Mucosa of gallbladder (tissue), 1 donor: ENCODE data around the gene FBXO42. TPM values are rescaled to one million over a fixed set of nuclear protein-coding genes. Genes with fewer than 3 reads are reported as not detected.

Experiments used
- DNase-seq: peaks from one replicate; pipeline ENCODE4 v3.0.0-alpha.2; 2020; ENCODE audit warnings: low spot score
- total RNA-seq: library from RNA; stranded (reverse); gene quantifications from one replicate; pipeline ENCODE4 v1.2.1, GENCODE V29; 2021
- donor health status: DM: no; HTN: no; CAD: no.

Gene FBXO42
- total RNA-seq: 20.8 TPM

GRCh38 chr1:16351994-16352841, at the start of gene FBXO42:
Gene FBXO42, minus strand, starts transcription at chr1:16352480. Its CDS starts 37,062 bp downstream, at chr1:16315418.
- peak; percentile 93 for DNase-seq

GRCh38 chr1:16398371-16398953, 46.2 kb upstream of the FBXO42 start:
- DNase-seq: no peak

GRCh38 chr1:16397120-16397519, 44.8 kb upstream of the FBXO42 start:
- DNase-seq: no peak

- no peak for DNase-seq
Observed at GRCh38 chr1:16396591-16396990, 44.3 kb upstream of the FBXO42 start.

DNA sequence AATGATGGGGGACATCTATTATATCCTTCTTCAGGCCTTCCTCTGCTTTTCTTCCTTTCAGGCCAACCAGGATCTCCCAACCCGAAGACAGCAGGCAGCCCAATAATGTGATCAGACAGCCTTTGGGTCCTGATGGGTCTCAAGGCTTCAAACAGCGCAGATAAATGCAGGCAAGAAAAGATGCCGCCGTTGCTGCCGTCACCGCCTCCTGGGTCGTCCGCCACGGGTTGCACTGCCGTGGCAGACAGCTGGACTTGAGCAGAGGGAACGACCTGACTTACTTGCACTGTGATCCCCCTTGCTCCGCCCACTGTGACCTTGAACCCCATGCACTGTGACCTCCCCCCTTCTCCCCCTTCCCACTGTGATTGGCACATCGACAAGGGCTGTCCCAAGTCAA, 42.7 kb upstream of the FBXO42 start:
- no peak for DNase-seq

DNA sequence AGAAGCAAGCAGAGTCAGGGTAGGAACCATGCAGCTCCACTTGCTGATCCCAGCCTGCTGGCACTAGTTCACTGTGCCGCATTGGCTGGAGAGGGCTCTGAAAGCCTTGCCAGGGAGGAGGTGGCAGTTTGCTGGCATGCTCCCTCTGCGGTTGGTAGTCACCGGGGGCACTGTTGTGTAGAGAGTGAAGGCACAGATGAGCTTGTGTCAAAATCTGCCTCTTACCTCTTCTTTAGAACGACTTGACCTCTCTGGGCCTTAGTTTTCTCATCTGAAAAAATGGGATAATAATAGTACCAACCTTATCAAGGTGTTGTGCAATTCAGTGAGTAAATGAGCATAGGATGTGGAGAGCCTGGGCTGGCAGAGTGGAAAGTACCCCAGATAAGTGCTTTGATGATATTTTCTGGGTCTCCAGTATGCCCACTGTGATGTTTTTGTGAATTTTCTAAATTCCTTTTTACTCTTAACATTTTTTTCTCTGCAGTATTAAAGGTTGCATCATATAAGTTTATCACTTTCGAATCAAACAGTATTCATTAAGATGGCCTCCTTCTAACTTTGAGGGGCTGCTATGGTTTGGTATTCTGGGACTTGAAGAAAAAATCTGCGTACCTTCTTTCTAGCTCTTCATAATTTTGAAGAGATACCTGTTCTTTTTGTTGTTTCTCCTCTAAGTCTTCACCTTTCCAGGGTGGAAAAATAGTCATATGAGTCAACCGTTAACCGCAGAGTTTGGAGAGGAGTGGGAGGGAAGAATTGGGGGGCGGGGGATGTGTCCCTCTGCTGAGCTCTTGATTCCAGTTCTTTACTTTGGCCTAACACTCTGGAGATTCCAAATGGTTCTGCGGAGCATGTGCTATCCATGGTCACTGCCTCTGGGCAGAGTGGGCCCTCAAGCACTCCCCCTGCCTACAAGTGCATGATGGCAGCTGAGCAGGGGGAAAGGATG, 41.6 kb upstream of the FBXO42 start:
- DNase-seq: no peak

- DNase-seq: no peak
Observed at GRCh38 chr1:16392740-16393569, 40.7 kb upstream of the FBXO42 start.

- DNase-seq: no peak
Observed at GRCh38 chr1:16391411-16391810, 39.1 kb upstream of the FBXO42 start.

DNA sequence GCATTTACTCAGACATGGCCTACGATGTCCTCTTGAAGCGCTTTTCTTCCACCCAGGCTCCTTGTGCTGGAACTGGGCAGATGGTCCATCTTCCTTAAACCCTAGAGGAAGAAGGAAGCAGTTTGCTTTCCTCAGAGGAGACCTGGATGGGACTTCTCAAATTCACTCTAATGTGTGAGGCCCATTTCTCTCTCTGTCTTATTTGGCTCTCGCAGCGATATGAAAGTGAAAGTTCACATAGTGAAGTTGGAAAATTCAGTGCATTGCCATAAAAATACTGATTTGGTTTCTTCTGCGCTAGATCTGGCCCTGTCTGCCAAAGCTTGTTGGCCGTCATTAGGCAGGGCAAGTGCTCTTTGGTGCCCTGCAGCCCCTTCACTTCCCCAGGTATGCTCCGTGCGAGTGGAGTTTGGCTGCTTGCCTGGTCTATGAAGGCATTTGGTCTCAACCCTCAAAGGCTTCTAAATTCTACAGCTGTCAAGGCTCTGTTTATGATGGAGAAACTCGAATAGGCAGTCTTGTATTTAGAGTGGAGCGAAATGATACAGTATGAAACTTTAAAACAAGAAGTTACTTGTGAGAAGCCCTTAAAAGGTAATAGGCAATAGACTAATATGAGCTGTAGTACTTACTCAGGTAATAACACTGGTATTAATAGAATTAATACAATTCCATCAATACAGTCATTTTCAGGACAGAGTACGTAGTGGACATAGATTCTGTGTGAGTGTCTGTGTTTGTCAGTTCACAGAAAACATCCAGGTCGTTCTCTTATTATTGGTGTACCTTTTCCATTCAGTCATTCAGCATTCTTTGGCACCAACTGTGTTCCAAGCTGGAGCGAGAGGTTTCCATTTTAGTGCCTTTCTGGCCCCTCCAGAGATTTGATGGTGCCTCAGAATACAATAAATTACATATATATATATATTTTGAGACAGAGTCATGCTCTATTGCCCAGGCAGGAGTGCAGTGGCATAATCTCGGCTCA, 35.2 kb upstream of the FBXO42 start:
- DNase-seq: no peak

- peak; percentile 53 for DNase-seq
Observed at GRCh38 chr1:16386454-16387113, 34.3 kb upstream of the FBXO42 start.

DNA sequence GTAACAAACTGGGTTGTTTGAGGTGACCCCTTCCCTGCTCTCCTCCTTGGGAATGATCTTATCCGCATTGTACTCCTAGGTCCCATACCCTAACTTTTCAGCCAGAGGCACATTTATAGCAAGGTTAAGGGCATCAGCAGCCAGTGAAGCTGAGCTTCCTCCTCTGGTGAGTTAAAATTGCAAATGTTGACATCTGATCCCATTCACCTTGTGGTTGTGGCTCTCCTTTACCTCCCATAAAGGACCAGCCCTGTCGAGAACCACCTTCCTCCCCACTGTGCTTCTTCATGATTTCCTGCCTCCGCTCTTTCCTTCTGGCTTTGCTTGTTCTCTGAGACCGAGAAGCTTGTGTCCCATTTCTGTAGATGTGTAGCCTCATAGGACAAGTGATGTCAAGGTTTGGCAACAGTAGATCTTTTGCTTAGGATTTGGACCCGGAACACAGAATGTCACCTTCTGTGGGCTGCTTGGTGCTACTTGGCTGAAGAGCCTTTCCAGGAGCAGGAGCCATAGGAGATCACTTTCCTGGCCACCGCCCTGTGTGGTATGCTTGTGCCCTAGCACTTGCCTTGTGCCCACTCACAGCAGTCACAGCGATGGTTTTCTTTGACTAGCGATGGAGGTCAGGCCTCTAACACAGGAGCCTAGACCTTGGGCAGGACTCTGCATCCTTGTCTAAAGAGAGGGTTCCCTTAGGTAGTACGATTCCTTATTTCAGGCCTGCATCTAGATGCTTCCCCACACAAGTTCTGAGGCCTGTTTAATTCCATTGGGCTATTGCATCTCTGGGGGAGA, 33.6 kb upstream of the FBXO42 start:
- DNase-seq: no peak

- DNase-seq: no peak
Observed at GRCh38 chr1:16383888-16384287, 31.6 kb upstream of the FBXO42 start.

DNA sequence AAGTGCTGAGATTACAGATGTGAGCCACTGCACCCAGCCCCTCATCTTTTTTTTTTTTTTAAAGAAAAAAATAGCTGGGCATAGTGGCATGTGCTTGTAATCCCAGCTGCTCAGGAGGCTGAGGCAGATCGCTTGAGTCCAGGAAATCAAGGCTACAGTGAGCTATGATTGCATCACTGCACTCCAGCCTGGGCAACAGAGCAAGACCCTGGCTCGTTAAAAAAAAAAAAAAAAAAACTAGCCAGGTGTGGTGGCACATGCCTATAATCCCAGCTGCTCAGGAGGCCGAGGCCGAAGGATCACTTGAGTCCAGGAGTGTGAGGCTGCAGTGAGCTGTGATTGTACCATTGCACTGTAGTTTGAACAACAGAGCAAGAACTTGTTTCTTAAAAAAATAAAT, 28.6 kb upstream of the FBXO42 start:
- DNase-seq: no peak

DNA sequence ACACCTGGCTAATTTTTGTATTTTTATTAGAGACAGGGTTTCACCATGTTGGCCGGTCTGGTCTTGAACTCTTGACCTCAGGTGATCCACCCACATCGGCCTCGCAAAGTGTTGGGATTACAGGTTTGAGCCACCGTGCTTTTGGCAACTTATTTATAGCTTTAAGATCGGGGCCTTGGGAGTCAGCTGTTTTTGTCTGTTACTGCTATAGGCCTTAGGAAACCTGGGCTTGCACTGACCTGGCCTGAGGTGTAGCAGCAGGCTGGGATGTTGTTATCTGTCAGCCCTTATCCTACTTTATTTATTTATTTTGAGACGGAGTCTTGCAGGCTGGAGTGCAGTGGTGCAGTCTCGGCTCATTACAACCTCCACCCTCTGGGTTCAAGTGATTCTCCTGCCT, 26.2 kb upstream of the FBXO42 start:
- no peak for DNase-seq

DNA sequence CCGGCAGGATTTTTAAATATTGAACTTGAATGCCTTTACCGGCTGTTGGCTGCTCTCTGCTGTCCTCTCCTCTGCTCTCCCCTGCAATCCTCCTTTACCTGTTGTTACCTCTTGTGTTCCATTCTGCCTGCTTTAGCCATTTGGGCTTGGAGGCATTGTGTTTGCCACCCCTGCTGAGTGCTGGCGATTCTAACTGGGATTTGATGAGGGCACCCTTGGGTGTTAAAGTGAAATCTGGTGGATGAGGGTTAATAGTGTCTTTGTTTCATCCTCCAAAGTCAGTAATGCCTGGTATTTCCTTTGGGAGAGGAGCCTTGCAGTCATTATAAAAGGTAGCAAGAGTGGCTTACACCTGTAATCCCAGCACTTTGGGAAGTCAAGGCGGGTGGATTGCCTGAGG, 24.7 kb upstream of the FBXO42 start:
- DNase-seq: no peak

DNA sequence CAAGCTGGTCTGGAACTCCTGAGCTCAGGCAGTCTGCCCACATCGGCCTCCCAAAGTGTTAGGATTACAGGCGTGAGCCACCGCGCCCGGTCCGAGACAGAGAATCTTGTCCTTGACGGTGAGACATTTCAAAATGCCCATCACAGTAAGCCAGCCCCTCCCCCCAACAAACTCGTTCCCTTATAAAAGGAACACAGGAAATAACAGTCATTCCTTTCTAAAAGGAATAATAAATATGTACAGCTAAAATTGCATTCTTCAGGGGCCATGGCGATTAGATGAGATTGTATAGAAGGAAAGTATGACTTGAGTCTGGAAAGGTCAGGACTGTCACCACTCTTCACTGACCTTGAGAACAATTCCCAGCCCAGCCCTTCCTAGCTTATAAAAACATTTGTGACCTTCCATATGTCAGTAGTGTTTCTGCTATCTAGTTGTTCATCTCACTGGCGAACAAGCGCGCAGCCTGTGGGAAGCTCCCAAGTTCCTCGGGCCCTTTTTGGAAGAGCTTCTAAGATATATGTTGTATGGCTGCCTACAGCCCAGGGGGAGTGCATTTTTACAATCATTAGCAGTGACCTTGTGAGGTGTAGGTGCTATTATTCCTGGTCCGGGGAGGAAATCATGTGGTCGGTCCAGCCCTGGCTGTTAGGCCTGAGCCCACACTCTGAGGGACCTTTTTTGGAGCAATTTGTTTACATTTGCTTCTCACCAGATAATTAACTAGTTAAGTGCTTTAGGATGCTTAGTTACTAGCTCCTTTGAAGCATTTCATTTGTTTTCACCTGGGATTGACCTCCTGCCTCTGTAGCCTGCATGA, 23.5 kb upstream of the FBXO42 start:
- no peak for DNase-seq

DNA sequence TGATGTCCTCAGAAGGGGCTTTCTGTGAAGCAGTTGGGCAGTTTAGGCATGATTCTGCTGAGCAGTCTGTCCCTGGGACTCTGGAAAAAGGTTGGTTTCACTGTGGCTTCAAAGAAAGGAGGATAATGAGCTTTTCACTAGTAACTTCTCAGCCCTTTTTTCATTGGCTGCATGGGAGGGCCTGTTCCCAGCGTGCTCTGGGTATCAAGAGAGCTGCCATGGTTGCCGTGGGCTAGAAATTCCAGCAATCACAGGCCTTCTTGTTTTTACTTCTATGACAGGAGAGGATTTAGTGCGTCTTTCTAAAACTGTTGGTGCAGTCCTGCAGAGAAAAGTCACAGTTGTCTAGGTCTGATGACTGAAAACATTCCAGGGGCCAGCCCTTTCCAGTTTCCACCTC, 22.0 kb upstream of the FBXO42 start:
- DNase-seq: no peak
